Measurements from ENCODE around the gene MTERF2. TPM values are rescaled to one million over a fixed set of nuclear protein-coding genes. Genes with fewer than 3 reads are reported as not detected.
"Not testable (repeated sequence)": the region's sequence is repeated elsewhere in the genome, so short reads cannot be mapped to it uniquely, and the experiment has no call there.

MTERF2 gene
- total RNA-seq, 1 experiment from 2014 or later: 7.8 TPM

- CTCF ChIA-PET: interaction anchor here (1.5 kb wide), 1 partner anchor 18 kb away, joined by 3 read pairs; no protein-coding TSS in a partner anchor
- H3K4me3 ChIP-seq (replicated peaks in 1 of 2; ENCODE audit: low read depth in 1 of 2, low read length in 2 of 2); RAD21 ChIA-PET (ENCODE audit: low non-redundant PET in 1 of 2, low total read pairs in 2 of 2, uncharacterized antibody in 2 of 2, unreplicated experiment in 2 of 2); H3K27ac ChIP-seq (ENCODE audit: low read depth, low read length); POLR2A ChIA-PET; H3K4me1 ChIP-seq (ENCODE audit: control insufficient read depth in 1 of 2, insufficient read depth in 2 of 2, low read length in 2 of 2); H3K79me2 ChIP-seq (ENCODE audit: insufficient read depth, low read length); H3K9ac ChIP-seq (ENCODE audit: low read length); H3K36me3 ChIP-seq (ENCODE audit: control insufficient read depth in 1 of 2, insufficient read depth in 2 of 2, low read length in 2 of 2); H2AFZ ChIP-seq (ENCODE audit: low read depth, low read length, poor library complexity, severe bottlenecking); H3K27me3 ChIP-seq (ENCODE audit: insufficient read depth, low read length); DNase-seq (ENCODE audit: low read depth, low spot score); ATAC-seq; H3K9me2 ChIP-seq (ENCODE audit: insufficient read depth); H3K4me2 ChIP-seq (ENCODE audit: low read length); intact Hi-C loops (cut with micrococcal nuclease); H3K9me3 ChIP-seq (ENCODE audit: control insufficient read depth in 1 of 2, insufficient read depth in 1 of 2, low read depth in 1 of 2, low read length in 2 of 2); H4K20me1 ChIP-seq (ENCODE audit: insufficient read depth); BruUV-seq (replicated peaks): not testable (repeated sequence)
Measured at GRCh38 chr12:106996102-106996501, 9.2 kb upstream of the MTERF2 start.

GRCh38 chr12:106994579-106995220, 7.8 kb upstream of the MTERF2 start:
- Histone ChIP-seq H3K27ac (ENCODE audit: low read depth, low read length) (no peak overlapping the region), H3K9me2 (ENCODE audit: insufficient read depth) (no peaks in the 10 kb centered on the region), H3K27me3 (ENCODE audit: insufficient read depth, low read length) (no peaks in the 10 kb centered on the region), H2AFZ (ENCODE audit: low read depth, low read length, poor library complexity, severe bottlenecking) (no peak overlapping the region), H3K79me2 (ENCODE audit: insufficient read depth, low read length) (no peaks in the 10 kb centered on the region), H3K36me3 (ENCODE audit: control insufficient read depth in 1 of 2, insufficient read depth in 2 of 2, low read length in 2 of 2) (no peaks in the 10 kb centered on the region), H3K4me1 (ENCODE audit: control insufficient read depth in 1 of 2, insufficient read depth in 2 of 2, low read length in 2 of 2) (no peaks in the 10 kb centered on the region), H3K4me2 (ENCODE audit: low read length) (no peak overlapping the region), H4K20me1 (ENCODE audit: insufficient read depth) (no peaks in the 10 kb centered on the region), H3K9me3 (ENCODE audit: control insufficient read depth in 1 of 2, insufficient read depth in 1 of 2, low read depth in 1 of 2, low read length in 2 of 2) (no peaks in the 10 kb centered on the region), H3K4me3 (replicated peaks in 1 of 2; ENCODE audit: low read depth in 1 of 2, low read length in 2 of 2) (no peak overlapping the region), H3K9ac (ENCODE audit: low read length) (no peak overlapping the region)
- no peak for DNase-seq (ENCODE audit: low read depth, low spot score)
- TF ChIP-seq SP1 (IDR thresholded peaks at IDR 0.05; ENCODE audit: low read depth) (no peak), RAD21 (IDR thresholded peaks at IDR 0.05; ENCODE audit: low read depth) (no peak), TCF7L2 (IDR thresholded peaks at IDR 0.05; ENCODE audit: borderline replicate concordance, extremely low read depth, insufficient read depth, insufficient read length) (no peak), FOSL1 (IDR thresholded peaks at IDR 0.05; ENCODE audit: low read depth) (no peak), JUND (IDR thresholded peaks at IDR 0.05) (no peak)
- BruUV-seq (replicated peaks): no TSS peak
- ChIA-PET POLR2A (no interaction called here), CTCF (no interaction called here), RAD21 (ENCODE audit: low non-redundant PET in 1 of 2, low total read pairs in 2 of 2, uncharacterized antibody in 2 of 2, unreplicated experiment in 2 of 2) (no interaction called here)
- no peak for ATAC-seq
- intact Hi-C loops (cut with micrococcal nuclease): no loop called here
